ENCODE data around the gene ZSWIM6.

ZSWIM6 gene

DNA sequence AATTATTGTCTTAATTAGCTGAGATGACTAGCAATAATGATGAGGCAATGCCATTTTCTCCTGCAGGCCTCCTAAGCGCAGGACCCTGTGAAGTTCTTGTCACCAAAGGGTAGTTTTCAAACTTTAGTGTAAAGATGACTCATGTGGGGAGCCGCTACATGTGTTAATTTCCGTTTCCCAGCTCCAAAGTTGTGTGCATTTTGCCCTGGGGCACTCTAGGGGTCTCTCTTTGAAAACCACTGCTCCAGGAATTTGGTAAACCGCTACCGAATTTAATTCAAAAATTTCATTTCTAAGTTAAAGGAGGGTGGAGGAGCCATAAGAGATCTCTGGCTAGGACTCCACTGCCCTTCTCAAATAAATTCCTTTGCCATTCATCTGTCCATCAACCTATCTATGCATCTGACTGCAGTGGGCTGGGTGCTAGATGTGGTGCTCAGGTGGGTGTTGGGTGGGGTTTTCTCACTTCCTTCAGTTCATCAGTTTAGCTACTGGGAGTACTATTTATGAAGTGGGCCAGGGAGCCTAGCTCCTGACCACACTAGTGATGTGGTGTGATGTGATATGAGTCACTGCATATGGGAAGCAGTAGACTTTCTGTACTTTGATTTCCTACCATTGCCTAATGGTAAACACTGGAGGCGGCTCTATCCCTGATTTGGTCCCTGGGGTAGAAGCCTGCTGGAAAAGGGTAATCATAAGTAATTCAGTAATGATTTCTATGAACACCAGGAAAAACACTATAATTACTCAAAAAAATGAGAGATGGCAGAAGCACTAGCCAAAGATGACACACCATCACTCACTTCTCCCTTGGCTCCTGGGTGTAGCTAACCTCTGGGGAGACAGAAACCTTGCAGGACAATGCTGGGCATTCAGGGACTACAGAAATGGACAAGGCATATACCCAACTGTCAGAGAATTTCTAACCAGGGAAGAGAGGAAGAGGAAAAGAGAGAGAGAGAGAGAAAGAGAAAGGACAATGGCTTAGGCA is 4.0 kb upstream of the ZSWIM6 start:
- DNase-seq, result peak; percentile 88
- Histone ChIP-seq H3K4me3 (ENCODE audit: low read depth, low read length) (no peak overlapping the region), H3K27ac (peak overlapping the region; percentile 90), H3K36me3 (replicated peaks) (peaks cover 2% of the 10 kb centered on the region), H3K27me3 (replicated peaks) (no peaks in the 10 kb centered on the region)
- TF ChIP-seq, protein P1, sequence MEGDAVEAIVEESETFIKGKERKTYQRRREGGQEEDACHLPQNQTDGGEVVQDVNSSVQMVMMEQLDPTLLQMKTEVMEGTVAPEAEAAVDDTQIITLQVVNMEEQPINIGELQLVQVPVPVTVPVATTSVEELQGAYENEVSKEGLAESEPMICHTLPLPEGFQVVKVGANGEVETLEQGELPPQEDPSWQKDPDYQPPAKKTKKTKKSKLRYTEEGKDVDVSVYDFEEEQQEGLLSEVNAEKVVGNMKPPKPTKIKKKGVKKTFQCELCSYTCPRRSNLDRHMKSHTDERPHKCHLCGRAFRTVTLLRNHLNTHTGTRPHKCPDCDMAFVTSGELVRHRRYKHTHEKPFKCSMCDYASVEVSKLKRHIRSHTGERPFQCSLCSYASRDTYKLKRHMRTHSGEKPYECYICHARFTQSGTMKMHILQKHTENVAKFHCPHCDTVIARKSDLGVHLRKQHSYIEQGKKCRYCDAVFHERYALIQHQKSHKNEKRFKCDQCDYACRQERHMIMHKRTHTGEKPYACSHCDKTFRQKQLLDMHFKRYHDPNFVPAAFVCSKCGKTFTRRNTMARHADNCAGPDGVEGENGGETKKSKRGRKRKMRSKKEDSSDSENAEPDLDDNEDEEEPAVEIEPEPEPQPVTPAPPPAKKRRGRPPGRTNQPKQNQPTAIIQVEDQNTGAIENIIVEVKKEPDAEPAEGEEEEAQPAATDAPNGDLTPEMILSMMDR (IDR thresholded peaks at IDR 0.05; ENCODE audit: low read depth, low read length, missing control alignments), result peak; percentile 48
- in situ Hi-C loops (cut with HindIII; ENCODE audit: low pct_ligation_motif_present, low sequenced_read_pairs), result no loop called here

DNA sequence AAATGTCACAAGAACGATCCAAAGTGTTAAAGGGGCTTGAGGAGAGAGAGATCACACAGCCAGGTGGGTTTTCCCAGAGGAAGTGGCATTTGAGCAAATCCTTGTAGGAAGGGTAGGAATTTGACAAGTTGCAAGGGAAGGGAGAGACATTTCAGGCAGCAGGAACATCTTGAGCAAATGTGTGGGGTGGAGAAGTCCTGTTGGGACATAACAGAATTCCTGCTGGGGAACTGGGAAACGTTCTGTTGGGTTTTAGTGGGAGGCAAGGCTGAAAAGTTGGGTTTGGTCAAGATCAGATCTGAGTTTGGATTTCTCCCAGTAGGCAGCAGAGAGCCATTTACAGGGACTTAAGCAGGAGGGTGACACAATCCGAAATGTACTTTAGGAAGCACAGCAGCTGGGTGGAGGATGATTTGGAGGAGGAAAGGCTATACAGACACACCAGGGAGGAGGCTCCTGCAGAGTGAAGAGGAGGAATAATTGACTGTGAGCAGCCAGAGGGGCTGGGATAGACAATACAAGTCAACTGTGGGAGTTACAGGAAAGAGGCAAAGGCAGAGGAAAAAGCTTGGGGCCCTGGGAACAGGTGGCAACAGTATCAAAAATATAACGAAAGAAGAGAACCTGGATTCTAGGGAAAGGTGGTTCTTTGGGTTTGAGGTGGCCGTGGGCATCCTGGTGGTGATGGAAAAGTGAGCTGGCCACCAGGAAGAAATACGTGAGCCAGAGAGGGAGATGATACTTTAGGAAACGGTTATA is 3.1 kb upstream of the ZSWIM6 start:
- peak overlapping the region; percentile 90 for H3K27ac ChIP-seq
- peaks cover 2% of the 10 kb centered on the region for H3K36me3 ChIP-seq (replicated peaks)
- TF ChIP-seq, protein P1 (IDR thresholded peaks at IDR 0.05; ENCODE audit: low read depth, low read length, missing control alignments), result no peak
- no peak for DNase-seq
- in situ Hi-C loops (cut with HindIII; ENCODE audit: low pct_ligation_motif_present, low sequenced_read_pairs), result no loop called here
- no peaks in the 10 kb centered on the region for H3K27me3 ChIP-seq (replicated peaks)
- no peak overlapping the region for H3K4me3 ChIP-seq (ENCODE audit: low read depth, low read length)

GRCh38 chr5:61329550-61330128 is 2.4 kb upstream of the ZSWIM6 start:
- H3K27me3 ChIP-seq (replicated peaks), result no peaks in the 10 kb centered on the region
- peaks cover 2% of the 10 kb centered on the region for H3K36me3 ChIP-seq (replicated peaks)
- peak overlapping the region; percentile 81 for H3K4me3 ChIP-seq (ENCODE audit: low read depth, low read length)
- TF ChIP-seq, protein P1 (IDR thresholded peaks at IDR 0.05; ENCODE audit: low read depth, low read length, missing control alignments), result no peak
- no peak for DNase-seq
- peak overlapping the region; percentile 82 for H3K27ac ChIP-seq
- in situ Hi-C loops (cut with HindIII; ENCODE audit: low pct_ligation_motif_present, low sequenced_read_pairs), result no loop called here

GRCh38 chr5:61330341-61330844 is 1.7 kb upstream of the ZSWIM6 start:
- no peak for DNase-seq
- H3K27ac ChIP-seq, result peak overlapping the region; percentile 82
- H3K36me3 ChIP-seq (replicated peaks), result peaks cover 2% of the 10 kb centered on the region
- H3K27me3 ChIP-seq (replicated peaks), result no peaks in the 10 kb centered on the region
- in situ Hi-C loops (cut with HindIII; ENCODE audit: low pct_ligation_motif_present, low sequenced_read_pairs), result no loop called here
- TF ChIP-seq, protein P1 (IDR thresholded peaks at IDR 0.05; ENCODE audit: low read depth, low read length, missing control alignments), result no peak
- peak overlapping the region; percentile 81 for H3K4me3 ChIP-seq (ENCODE audit: low read depth, low read length)

DNA sequence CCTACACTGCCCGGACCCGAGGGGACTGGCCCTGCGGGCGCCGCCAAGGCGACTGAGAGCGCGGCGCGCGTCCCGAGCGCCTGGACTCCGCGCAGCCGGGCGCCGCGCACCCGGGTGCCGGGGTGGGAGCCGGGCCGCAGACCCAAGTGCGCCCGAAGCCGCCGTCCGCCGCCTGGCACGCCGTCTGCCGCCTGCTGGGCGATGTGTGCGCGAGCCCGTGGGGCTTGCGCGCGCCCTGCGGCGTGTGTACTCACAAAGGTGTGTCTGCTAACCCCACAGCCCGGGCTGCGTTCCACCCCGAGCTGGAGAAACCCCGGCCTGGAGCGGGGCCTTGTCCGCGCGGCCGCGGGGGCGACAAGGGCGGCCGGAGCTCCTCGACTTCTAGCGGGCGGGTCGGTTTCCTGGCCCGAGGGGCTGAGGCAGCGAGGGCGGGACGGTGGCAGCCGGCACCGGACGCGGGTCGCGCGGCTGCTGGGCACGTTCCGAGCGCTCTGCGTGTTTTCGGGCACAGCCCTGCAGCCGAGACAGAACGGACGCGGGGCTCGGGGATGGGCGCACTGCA is 1.1 kb upstream of the ZSWIM6 start:
- H3K27ac ChIP-seq, result peak overlapping the region; percentile 82
- peak overlapping the region; percentile 81 for H3K4me3 ChIP-seq (ENCODE audit: low read depth, low read length)
- peaks cover 2% of the 10 kb centered on the region for H3K36me3 ChIP-seq (replicated peaks)
- in situ Hi-C loops (cut with HindIII; ENCODE audit: low pct_ligation_motif_present, low sequenced_read_pairs), result no loop called here
- H3K27me3 ChIP-seq (replicated peaks), result no peaks in the 10 kb centered on the region
- TF ChIP-seq, protein P1 (IDR thresholded peaks at IDR 0.05; ENCODE audit: low read depth, low read length, missing control alignments), result peak; percentile 36
- no peak for DNase-seq

Measured in brain microvascular endothelial cell (primary cell).